ENCODE data around the gene CCDC40.

GRCh38 chr17:80021600-80021999, 14.8 kb upstream of the CCDC40 start:
- TF ChIP-seq CTCF (conservative IDR thresholded peaks at IDR 0.05 in 1 of 2, IDR thresholded peaks at IDR 0.05 in 1 of 2; ENCODE audit: extremely low read depth in 1 of 2, insufficient read depth in 1 of 2, low read depth in 1 of 2, low read length in 2 of 2) (no peak), EZH2 (IDR thresholded peaks at IDR 0.05; ENCODE audit: borderline replicate concordance, low read length) (no peak)
